Renal cortex interstitium (tissue), 11 donors: ENCODE data around the gene ITPR3. TPM values are rescaled to one million over a fixed set of nuclear protein-coding genes. Genes with fewer than 3 reads are reported as not detected.

Experiments
- DNase-seq, 11 donors: peaks; one replicate each; pipeline ENCODE4 v3.0.0-alpha.2; 2013; ENCODE audit warnings: low read depth in 9 of 11, low spot score in 4 of 11; ENCODE audit errors: extremely low read depth in 1 of 11
- polyA plus RNA-seq, 3 donors: library from polyadenylated mRNA; unstranded; fragments of 120-200 nt; gene quantifications; one replicate each; pipeline ENCODE4 v1.2.1, GENCODE V29; 2013; ENCODE audit not compliant: insufficient read length in 3 of 3

ITPR3 gene
- polyA plus RNA-seq, 3 donors: 7.2 to 12.4 (median 8.6) TPM

DNA sequence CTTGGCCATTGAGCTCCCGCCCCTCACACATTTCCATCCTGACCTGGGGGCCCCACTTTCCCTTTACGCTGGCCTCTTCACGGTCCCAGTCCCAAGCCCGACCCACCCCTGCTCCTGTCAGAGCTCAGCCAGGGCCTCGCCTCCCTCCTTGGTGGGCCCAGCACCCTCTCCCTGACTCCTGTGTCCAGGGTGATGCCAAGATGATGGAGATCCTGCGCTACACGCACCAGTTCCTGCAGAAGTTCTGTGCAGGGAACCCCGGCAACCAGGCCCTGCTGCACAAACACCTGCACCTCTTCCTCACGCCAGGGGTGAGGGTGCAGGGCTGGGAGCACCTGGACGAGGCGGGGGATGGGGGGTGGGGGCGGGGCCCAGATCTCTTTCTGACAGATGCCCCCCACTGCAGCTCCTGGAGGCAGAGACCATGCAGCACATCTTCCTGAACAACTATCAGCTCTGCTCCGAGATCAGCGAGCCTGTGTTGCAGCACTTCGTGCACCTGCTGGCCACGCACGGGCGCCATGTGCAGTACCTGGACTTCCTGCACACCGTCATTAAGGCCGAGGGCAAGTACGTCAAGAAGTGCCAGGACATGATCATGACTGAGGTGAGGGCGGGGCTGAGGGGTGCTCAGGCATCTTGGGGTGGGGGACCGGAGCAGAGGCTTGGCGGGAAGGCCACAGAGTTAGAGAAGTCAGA lies 57.3 kb downstream of the ITPR3 start:
- no peak for DNase-seq

DNA sequence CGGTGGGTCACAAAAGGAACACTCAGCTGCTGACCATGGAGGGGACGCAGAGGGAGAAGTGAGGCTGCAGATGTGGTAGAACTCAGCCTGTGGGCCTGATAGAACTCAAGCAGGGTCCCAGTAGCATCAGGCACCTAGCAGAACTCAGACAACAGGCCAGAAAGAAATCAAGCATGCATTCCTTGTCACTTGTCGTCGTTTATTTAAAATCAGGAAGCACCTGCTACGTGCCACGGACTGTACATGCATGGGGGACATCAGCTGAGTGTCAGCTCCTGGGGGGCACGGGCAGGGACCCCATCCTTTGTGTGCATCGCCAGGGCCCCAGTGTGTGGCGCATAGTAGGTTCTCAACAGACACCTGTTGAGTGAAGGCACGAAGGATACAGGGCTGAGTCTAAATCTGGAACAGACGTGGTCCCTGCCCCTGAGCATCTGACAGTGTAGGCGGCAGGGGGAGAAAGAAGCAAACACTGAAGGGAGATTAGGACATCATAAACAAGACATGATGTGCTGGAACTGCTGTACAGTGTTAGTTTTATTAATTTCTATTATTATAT lies 57.9 kb downstream of the ITPR3 start:
- no peak for DNase-seq

DNA sequence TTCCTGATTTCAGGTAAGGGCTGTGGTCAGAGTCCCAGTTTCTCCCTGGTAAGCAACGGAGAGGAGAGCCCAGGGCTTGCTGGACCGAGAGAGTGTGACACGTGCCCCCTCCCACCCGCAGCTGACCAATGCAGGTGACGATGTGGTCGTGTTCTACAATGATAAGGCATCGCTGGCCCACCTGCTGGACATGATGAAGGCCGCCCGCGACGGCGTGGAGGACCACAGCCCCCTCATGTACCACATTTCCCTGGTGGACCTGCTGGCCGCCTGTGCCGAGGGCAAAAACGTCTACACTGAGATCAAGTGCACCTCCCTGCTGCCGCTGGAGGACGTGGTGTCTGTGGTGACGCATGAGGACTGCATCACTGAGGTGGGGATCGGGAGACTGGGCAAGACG lies 58.6 kb downstream of the ITPR3 start:
- DNase-seq: no peak

DNA sequence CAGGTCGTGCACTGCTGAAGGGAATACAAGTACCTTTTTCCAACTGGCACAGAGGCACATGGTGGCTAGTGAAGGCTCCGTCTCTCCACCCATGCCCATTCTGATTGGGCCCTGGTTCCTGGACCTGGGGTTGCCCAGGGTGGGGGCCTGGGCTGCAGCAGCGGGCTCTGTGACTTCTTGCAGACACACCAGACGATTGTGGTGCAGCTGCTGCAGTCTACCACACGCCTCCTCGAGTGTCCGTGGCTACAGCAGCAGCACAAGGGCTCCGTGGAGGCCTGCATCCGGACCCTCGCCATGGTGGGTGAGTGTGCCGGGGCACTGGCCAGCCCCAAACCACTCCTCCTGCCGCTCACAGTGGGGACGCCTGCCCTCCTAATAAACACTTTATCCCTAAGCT lies 61.2 kb downstream of the ITPR3 start:
- no peak for DNase-seq

DNA sequence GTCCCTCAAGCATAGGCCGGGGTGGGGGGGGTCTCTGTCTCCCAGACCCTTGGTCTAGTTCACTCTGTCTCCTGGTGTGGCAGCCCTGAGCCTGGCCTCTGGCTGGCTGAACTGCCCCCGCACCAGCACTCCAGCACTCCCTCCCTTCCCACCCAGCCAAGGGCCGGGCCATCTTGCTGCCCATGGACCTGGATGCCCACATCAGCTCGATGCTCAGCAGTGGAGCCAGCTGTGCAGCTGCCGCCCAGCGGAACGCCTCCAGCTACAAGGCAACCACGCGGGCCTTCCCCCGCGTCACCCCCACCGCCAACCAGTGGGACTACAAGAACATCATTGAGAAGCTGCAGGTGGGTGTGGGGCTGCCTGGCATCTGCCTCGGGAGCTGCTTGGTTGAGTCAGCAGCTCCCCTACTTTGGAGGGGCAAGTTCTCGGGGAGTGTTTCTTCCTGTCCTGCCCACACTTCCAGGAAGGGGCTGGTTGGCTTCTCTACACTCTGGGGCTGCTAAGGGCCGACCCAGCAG lies 62.0 kb downstream of the ITPR3 start:
- no peak for DNase-seq

DNA sequence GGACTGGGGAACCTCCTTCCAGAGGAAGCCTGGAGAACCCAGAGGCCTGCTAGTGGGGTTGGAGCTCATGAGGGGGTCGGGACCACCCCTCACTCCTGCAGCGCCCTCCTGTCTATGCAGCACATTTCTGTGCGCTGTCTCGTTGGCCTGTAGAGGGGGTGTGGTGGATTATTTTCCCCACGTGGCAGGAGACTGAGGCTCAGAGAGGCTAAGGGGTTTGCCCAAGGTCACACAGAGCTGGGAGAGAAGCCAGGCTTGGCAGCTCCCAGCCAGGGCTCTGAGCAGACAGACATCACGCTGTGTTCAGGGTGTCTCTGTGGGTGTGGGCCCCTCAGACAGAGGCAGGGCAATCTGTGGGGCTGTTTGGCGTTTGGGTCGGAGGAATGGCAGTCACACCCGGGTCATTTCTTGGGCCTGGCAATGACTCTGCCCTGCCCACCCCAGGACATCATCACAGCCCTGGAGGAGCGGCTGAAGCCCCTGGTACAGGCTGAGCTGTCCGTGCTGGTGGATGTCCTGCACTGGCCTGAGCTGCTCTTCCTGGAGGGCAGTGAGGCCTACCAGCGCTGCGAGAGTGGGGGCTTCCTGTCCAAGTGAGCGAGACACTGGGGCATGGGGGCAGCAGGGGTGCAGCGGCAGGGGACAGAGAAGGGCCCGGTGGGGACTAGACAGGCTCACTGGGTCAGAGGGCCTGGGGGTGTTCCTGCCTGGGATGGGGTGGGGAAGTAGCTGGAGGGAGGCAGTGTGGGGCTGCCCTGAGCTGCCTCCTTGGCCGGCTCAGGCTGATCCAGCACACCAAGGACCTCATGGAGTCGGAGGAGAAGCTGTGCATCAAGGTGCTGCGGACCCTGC lies 62.7 kb downstream of the ITPR3 start:
- DNase-seq: no peak

DNA sequence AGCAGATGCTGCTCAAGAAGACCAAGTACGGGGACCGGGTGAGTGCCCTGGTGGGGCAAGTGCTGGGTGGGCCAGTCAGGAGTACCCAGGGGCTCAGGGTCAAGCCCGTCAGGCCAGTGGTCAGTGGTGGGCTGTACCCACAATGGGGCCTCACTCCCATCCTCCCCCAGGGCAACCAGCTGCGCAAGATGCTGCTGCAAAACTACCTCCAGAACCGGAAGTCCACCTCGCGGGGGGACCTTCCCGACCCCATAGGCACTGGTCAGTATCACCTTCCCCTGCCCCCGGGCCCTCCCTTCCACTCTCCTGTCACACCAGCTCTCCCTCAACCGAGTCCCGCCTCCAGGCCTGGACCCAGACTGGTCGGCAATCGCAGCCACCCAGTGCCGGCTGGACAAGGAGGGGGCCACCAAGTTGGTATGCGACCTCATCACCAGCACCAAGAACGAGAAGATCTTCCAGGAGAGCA lies 63.3 kb downstream of the ITPR3 start:
- no peak for DNase-seq

DNA sequence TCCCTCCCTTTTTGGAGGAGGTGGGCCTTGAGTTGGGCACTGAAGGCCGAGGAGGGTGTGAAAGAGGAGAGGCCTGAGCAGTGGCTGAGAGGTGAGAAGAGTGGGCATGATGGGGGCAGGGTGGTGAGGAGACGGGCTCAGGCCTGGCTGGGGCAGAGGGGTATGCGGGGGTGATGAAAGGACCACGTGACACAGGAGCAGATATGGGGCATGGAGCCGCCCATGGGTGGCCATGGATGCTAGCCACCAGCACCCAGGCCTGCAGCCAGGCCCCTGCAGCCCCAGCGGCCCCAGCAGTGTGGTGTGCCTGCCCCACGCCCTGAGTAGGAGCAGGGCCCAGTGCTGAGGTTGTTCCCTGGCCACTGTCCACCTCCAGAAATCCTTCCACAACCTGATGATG lies 63.9 kb downstream of the ITPR3 start:
- DNase-seq: no peak

DNA sequence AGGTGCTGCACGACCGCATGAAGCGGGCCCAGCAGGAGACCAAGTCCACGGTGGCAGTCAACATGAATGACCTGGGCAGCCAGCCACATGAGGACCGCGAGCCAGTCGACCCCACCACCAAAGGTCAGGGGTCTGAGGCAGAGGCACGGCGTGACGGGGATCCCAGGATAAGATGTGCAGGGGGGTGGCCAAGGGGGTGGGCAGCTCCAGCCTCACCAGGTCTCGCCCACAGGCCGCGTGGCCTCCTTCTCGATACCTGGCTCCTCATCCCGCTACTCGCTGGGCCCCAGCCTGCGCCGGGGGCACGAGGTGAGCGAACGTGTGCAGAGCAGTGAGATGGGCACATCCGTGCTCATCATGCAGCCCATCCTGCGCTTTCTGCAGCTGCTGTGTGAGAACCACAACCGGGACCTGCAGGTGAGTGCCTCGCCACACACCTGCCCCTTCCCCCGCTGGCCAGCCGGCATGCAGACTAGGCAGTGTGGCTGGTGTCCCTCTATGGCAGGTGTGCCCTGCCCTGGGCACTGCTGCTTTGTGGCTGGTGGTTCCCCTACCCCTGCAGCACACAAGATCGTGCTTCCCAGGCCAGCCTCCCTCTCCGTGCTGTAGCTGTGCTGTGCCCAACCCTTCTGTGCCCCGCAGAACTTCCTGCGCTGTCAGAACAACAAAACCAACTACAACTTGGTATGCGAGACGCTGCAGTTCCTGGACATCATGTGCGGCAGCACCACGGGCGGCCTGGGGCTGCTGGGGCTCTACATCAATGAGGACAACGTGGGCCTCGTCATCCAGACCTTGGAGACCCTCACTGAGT lies 64.5 kb downstream of the ITPR3 start:
- DNase-seq: no peak

DNA sequence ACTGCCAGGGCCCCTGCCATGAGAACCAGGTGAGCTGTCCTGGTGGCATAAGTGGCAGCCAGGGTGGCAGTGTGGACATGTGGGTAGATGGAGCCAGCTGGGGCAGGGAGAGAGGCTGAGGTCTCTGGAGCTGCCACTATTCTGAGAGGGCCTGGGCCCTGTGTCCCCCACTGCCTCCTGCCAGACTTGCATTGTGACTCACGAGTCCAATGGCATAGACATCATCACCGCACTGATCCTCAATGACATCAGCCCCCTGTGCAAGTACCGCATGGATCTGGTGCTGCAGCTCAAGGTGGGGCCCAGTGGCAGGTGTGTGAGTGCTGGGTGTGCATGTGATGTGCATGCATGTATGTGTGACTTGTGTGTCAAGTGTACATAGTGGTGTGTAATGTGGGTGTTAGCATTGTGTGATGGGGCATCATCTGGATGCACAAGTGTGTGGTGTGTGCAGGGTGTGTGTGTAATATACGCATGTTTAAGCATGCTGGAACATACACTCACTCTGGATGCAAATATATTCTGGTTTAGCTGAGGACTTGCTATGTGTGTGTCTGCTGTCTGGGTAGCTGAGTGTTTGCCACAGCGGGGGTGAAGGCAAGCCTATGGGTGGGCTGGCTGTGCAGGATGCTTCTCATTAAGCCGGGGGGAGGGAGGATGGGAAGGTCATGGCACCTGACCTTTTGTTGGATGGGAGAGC lies 65.3 kb downstream of the ITPR3 start:
- no peak for DNase-seq

DNA sequence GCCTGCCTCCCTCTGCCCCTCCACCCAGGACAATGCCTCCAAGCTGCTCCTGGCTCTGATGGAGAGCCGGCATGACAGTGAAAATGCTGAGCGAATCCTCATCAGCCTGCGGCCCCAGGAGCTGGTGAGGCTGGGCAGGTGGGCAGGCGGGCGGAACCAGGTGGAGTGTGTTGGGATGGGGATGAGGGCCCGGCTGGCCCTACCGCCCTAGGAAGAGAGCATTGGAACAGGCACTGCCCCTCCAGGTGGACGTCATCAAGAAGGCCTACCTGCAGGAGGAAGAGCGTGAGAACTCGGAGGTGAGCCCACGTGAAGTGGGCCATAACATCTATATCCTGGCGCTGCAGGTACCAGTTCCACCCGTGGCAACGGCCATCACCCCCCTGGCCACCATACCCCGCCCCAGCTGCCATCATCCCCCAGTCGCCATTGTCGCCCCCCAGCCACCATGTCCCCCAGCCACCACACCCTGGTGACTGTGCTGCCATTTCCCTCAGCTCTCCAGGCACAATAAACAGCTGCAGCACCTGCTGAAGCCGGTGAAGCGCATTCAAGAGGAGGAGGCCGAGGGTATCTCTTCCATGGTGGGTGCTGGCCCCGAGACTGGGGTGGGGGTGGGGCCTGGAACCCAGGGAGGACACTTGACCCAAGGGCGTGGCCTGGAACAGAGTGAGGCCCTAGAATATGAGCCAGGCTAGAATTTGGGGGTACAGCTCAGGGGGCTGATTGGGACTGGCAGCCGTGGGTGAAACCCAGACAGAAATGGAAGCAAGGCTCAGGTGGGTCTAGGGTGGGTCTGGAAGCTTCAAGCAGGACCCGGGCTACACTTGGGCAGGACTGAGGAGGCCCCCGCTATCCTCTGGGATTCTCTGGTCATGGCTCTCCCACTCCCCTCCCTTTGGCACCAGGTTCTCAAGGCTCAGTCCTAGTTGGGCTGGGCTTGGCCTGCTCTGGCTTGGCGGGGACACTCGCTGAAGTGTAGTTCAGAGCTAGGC lies 66.2 kb downstream of the ITPR3 start:
- DNase-seq: no peak

DNA sequence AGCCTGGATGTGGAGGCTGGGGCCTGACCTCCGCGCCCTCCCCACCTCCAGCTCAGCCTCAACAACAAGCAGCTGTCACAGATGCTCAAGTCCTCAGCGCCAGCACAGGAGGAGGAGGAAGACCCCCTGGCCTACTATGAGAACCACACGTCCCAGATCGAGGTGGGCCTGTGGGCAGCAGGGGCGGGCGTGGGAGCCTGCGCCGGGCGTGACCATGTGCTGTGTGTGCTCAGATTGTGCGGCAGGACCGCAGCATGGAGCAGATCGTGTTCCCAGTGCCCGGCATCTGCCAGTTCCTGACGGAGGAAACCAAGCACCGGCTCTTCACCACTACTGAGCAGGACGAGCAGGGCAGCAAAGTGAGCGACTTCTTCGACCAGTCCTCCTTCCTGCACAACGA lies 66.9 kb downstream of the ITPR3 start:
- DNase-seq: no peak

DNA sequence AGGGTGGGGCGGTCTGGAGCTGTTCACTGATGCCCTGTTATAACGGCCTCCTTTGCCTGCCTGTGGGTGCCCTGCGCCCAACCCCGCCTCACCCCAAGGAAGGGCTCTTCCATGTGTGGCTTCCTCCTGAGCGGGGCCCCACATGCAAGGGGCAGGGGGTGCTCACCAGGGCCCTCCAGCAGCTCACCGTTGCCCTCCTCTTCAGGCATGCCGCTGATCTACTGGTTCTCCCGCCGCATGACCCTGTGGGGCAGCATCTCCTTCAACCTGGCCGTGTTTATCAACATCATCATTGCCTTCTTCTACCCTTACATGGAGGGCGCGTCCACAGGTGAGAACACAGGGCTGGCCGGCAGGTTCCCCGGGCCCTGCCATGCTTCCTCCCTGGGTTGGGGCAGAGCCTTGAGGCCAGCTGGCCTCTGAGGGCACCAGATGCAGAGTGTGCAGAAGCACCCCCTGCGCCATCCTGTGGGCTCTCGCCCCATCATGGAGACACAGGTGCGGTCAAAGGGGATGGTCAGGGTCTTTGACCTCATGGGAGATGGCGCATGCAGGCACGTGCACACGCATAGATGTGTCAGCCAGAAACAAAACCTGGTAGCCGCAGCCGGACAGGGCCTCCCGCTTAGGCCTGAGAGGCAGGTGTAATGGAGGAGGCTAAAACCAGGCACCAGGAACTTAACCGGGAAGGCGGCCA lies 67.5 kb downstream of the ITPR3 start:
- DNase-seq: no peak

DNA sequence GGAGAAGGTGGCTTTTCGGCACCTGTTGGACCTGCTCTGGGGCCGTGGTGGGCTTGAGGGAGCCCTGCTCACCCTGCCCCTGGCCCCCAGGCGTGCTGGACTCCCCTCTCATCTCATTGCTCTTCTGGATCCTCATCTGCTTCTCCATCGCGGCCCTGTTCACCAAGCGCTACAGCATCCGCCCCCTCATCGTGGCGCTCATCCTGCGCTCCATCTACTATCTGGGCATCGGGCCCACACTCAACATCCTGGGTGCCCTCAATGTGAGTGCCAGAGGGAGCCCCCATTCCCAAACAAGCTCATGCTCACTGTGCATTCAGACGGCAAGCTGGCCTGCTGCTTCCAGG lies 68.0 kb downstream of the ITPR3 start:
- DNase-seq: no peak

DNA sequence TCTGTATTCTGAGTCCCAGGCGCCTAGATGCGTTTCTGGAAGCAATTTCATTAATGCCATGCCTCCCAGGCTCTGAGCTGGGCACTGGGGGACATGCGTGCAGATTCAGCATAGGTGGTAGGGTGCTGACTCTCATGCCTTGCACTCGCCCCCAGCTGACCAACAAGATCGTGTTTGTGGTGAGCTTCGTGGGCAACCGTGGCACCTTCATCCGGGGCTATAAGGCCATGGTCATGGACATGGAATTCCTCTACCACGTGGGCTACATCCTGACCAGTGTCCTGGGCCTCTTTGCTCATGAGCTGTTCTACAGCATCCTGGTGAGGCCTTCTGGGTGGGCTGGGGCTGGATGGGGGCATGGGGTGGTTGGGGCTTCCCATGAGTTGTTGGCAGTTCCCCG lies 68.8 kb downstream of the ITPR3 start:
- no peak for DNase-seq

DNA sequence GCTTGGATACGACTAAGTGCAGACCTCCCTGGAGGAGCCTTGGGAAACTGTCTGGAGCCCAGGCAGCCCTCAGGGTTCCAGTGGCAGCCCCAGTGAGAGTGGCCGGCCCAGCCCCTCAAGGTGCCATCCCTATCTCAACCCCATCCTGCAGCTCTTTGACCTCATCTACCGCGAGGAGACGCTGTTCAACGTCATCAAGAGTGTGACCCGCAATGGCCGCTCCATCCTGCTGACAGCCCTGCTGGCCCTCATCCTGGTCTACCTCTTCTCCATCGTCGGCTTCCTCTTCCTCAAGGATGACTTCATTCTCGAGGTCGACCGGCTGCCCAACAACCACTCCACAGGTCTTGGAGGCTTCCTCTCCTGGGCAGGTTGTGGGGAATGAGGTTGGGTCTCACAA lies 69.6 kb downstream of the ITPR3 start:
- DNase-seq: no peak

DNA sequence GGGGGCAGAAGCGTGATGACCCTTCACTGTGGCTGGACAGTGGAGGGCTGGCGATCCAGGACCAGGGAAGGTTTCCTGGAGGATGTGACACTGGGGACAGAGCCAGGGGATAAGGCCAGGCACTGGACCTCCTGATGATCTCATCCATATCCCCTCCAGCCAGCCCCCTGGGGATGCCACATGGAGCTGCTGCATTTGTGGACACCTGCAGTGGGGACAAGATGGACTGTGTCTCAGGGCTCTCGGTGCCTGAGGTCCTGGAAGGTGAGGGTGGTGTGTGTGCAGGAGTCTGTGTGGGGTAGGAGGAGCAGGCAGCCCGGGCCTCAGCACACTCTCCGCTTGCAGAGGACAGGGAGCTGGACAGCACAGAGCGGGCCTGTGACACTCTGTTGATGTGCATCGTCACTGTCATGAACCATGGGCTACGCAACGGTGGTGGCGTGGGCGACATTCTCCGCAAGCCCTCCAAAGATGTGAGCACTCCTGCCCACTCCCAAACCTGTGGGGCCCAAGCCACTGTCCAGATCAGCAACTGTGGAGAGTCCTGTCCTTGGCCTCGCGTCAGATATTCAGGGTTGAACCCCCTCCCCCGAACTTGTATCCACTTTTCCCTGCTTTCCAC lies 70.4 kb downstream of the ITPR3 start:
- no peak for DNase-seq
